DND-41 (cell line): ENCODE results near the gene EIF2B1.

Experiments used
- EZH2 ChIP-seq: IDR thresholded peaks from 3 replicates; pipeline ENCODE4 v1.6.1; 2012; ENCODE audit warnings: borderline replicate concordance, low read depth, mild to moderate bottlenecking, moderate library complexity, low read length, inconsistent platforms; ENCODE audit not compliant: severe bottlenecking
- TF ChIP-seq, protein P1 (sequence below): IDR thresholded peaks from 2 replicates; pipeline ENCODE4 v1.5.1; 2012; ENCODE audit warnings: borderline replicate concordance, low read length, moderate library complexity, mild to moderate bottlenecking; ENCODE audit not compliant: poor library complexity, severe bottlenecking; ENCODE audit errors: extremely low read depth

DNA sequence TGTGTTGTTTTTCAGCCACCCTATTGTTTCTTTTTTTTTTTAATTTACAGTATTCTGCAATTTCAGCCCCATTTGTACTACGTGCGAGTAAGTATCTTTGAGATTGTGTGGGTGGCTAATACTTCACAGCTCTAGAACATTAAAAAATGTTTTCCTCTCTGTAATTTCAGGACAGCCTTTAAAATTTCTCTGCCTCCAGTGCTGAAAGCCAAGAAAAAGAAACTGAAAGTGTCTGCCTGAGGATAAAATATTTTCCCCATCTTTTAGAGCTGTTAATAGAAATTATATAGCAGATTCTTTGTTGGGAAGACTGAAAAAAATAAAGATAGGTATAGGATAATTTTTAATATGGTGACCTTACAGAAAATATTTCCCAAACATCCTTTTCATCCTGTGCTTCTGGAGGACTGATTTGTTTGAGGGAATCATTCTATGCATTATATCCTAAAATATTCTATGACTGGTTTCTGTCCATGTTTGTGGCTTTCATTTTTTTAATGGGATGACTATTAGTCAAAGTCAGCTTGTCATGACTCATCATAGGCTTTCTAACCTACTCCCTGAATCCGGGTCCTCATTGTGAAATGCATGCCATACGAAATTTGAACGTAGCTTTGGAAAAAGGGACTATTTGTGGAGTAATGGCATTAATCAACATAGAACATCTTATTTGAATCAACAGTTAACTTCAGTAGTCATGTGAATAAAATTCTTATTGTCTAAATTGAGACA is 26.7 kb upstream of the EIF2B1 start:
- TF ChIP-seq, protein P1, sequence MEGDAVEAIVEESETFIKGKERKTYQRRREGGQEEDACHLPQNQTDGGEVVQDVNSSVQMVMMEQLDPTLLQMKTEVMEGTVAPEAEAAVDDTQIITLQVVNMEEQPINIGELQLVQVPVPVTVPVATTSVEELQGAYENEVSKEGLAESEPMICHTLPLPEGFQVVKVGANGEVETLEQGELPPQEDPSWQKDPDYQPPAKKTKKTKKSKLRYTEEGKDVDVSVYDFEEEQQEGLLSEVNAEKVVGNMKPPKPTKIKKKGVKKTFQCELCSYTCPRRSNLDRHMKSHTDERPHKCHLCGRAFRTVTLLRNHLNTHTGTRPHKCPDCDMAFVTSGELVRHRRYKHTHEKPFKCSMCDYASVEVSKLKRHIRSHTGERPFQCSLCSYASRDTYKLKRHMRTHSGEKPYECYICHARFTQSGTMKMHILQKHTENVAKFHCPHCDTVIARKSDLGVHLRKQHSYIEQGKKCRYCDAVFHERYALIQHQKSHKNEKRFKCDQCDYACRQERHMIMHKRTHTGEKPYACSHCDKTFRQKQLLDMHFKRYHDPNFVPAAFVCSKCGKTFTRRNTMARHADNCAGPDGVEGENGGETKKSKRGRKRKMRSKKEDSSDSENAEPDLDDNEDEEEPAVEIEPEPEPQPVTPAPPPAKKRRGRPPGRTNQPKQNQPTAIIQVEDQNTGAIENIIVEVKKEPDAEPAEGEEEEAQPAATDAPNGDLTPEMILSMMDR = no peak
- TF ChIP-seq EZH2 = no peak
